NCI-H460 (cell line): ENCODE measurements around the gene SOAT2. TPM values are rescaled to one million over a fixed set of nuclear protein-coding genes. Genes with fewer than 3 reads are reported as not detected.
"Not testable (repeated sequence)": the region's sequence is repeated elsewhere in the genome, so short reads cannot be mapped to it uniquely, and the experiment has no call there.

Experiments used
- DNase-seq: peaks from one replicate; pipeline ENCODE4 v3.0.0-alpha.2; 2016; ENCODE audit warnings: low read depth; ENCODE audit errors: extremely low read depth
- total RNA-seq: library from RNA; depleted of rRNA; stranded (reverse); fragments of >200 nt; shearing (Covaris generic); gene quantifications from 2 replicates; pipeline ENCODE4 v1.2.3, GENCODE V29; 2014

Gene SOAT2
- total RNA-seq, 1 experiment from 2014 or later: not detected

DNA sequence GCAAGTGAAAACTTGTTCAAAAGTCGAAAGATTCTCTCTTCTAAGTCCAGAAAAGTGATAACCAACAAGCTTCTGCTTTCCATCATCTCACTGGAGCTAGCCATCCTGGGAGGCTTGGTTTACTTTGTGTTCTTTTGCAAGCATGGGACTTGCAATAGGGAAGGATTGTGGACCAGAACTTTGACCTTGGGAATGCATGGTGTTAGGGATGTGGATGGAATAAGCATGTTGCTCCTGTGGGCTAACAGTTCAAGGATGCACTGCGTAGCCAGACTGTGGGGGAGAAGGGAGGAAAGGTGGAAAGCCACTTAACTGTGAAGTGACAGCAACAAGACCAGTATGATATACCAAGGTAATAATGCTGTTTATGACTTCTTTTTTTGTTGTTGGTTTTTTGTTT is 28.6 kb downstream of the SOAT2 start:
- no peak for DNase-seq

DNA sequence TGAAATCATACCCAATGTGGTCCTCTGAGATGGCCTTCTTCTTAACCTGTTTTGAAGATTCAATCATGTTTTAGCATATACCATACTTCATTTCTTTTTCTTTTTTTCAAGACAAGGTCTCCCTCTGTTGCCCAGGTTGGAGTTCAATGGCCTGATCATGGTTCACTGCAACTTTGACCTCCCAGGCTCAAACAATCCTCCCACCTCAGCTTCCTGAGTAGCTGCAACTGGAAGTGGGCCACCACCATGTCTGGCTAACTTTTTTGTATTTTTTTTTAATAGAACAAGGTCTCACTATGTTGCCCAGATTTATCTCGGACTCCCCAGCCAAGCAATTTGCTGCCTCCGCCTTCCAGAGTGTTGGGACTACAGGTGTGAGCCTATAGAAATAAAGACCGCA is 30.4 kb downstream of the SOAT2 start:
- no peak for DNase-seq

DNA sequence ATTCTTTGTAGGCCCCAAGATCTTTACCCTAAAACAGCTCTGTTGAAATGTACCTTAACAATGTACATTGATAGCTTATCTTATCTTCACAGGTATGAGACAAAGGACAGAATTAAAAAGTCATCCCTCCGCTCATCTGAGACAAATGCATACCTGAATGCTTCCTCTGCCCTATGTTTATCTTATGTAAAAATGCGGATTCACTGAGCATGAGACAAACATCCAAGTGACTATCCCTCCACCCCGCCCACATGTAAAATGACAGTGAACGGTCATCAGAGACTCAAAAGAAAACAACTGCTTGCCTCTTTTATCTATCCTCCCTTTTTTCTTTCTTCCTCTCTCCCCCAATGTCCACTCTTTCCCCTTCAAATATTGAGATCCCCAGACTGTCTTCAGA is 40.1 kb downstream of the SOAT2 start:
- no peak for DNase-seq

DNA sequence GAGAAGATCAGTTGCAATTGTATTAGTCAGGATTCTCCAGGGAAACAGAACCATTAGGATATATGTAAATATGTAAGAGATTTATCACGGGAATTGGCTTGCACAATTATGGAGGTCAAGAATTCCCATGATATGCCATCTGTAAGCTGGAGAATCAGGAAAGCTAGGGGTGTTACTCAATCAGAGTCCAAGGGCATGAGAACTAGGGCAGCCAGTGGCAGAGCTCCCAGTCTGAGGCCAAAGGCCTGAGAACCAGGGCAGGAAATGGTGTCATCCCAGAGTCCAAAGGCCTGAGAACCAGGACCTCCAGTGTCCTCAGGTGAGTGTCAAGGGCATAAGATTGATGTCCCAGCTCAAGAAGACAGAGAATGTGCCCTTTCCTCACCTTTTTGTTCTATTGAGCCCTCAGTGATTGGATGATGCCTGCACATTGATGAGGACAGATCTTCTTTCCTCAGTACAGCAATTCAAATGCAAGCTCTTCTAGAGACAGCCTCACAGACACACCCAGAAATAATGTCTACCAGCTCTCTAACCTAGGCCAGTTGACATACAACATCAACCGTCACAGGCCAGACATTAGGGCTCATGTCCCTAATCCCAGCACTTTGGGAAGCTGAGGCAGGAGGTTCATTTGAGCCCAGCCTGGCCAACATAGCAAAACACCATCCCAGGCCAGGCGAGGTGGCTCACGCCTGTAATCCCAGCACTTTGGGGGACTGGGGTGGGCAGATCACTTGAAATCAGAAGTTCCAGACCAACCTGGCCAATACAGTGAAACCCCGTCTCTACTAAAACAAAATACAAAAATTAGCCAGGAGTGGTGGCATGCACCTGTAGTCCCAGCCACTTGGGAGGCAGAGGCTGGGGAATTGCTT is 42.3 kb downstream of the SOAT2 start:
- no peak for DNase-seq

DNA sequence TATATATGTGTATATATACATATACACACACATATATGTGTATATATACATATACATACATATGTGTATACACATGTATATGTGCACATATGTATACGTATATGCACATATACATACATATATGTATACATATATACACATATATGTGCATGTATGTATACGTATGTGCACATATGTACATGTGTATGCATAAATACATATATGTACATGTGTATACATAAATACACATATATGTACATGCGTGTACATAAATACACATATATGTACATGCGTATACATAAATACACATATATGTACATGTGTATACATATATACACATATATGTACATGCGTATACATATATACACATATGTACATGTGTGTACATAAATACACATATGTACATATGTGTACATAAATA is 43.9 kb downstream of the SOAT2 start:
- DNase-seq: no peak

DNA sequence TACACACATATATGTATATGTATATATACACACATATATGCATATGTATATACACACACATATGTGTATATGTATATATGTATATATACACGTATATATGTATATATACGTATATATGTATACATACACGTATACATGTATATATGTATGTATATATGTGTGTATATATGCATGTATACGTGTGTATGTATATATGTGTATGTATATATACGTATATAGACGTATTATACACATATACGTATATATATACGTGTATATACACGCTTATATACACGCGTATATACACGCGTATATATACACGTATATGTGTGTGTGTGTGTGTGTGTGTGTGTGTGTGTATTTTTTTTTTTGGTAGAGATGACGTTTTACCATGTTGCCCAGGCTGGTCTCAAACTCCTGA is 44.4 kb downstream of the SOAT2 start:
- no peak for DNase-seq

DNA sequence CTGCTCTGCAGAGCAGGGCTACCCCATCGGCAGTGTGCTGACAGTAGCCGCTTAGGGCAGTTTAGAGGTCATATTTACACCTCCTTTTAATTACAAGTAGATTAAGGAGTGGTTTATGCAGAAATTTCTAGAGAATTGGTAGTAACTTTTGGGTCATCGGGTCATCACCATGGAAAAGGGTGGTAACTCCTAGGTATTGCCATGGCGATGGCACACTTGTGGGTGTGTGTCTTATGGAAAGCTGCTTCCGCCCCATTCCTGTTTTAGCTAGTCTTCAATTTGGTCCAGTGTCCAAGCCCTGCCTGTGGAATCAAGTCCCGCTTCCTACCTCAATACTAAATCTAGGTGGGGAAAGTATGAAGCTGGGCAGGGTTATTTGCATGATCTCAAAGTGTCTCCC is 47.8 kb downstream of the SOAT2 start:
- no peak for DNase-seq

DNA sequence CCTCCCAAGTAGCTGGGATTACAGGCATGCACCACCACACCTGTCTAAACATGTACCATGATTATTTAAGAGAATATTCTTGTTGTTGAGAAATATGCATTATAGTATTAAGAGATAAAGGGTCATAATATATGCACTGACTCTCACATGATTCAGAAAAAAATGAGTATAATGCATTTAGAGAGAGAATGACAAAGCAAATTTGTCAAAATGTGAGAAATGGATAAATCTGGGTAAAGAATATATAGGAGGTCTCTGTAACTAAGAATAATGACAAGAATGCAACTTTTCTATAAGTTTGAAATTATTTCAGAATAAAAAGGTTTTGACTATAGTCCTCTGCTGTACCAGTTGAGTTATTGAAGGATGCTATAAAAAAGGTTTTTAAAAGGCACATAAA is 49.1 kb downstream of the SOAT2 start:
- DNase-seq: no peak

DNA sequence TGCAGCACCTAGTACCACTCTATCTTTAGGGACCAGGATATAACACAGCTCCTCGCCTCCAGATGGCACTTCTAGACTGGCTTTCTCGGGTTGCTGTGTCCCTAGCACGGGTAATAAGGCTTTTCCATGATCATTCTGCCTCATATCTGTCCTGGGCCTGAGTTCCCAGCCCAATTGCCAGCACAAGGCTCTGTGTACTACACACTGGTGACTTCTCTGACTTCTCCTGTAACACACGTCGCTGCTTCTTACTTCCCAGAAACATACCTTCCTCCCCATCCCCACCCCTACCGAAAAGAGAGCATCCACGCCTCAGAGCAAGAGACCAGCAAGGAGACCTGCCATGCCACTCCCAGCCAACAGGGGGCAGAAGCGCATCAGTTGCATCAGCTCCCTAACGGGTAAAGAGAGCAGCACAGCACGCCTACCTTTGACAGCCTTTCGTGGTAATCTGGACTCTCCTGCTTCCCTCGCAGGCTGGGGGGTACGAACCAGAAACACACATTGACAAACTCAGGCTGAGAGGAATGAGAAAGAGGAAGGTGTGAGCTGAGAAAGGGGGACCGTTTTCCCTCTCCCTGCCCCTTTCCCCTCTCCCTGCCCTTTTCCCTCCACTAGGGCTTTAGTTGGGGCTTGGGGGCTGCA is 56.0 kb downstream of the SOAT2 start:
- peak; percentile 84 for DNase-seq

DNA sequence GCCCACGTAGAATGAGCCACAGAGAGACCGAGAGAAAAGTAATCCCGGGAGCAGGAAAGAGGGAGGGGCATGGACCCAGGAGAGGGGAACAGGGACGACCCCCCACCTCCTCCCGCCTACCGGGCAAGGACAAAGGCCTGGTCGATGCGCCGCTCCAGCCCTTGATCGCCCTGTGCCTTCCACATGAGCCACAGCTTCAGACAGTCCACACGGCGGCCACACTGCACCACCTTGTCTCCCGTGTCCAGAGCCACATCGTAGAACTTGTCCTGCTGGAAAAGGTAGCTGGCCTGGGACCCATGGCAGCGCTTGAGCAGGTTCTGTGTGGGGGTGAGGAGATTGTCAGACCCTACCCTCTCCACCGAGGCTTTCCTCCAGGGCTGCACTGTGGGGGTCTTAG is 56.7 kb downstream of the SOAT2 start:
- DNase-seq: no peak

DNA sequence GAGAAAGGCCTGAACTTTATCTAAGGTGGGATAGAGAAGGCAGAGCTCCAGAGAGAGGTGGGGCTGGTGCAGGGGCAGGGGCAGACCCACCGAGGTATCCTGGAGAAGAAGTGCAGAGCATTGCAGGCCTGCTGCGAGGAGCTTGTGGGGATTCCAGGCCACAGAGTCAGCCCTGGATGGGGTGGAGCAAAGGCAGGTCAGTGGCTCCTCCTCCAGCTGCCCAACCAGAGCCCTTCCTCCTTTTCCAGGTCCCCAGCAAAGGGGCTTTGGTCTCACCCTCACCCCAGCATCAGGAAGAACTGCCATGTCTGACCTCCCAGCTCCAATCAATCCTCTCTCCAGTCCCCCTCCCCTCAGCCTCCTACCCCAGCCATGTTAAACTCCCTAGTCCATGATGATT is 57.4 kb downstream of the SOAT2 start:
- no peak for DNase-seq

DNA sequence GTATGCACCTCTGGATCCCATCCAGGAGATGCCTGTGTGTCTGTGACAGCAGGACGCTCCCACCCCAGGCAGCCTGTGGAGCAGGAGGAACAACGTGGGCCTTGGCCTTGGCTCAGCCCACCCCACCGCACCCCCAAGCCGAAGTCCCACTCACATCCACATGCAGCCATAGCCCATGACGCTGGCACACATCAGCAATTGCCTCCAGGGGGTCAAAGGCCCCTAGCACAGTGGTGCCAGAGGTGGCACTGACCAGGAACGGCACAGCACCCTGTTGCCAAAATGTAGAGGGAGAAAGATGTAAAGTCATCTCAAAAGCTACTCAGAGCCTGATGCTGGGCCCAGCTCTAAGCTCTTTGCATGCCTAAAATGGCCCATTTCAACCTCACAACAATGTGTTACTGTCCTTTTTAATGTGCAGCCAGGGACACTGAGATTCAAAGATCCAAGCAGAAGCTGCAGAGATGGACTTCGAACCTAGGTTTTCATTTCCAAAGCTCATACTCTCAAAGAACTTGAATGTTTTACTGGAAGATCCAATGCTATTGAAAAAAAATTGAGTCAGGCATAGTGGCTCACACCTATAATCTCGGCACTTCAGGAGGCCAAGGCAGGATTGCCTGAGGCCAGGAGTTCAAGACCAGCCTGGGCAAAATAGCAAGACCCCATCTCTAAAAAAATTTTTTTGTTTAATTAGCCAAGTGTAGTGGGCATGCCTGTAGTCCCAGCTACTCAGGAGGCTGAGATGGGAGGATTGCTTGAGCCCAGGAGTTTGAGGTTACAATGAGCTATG is 58.0 kb downstream of the SOAT2 start:
- no peak for DNase-seq

DNA sequence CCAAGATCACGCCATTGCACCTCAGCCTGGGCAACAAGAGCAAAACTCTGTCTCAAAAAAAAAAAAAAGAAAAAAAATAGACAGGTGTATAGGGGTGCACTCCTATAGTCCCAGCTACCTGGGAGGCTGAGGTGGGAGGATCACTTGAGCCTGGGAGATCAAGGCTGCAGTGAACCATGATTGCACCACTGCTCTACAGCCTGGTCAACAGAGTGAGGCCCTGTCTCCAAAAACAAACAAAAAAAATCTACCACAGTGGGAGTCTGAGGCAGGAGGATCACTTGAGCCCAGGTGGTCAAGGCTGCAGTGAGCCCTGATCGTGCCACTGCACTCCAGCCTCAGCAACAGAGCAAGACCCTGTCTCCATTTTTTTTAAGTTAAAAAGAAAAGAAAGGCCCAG is 59.7 kb downstream of the SOAT2 start:
- not testable (repeated sequence) for DNase-seq

DNA sequence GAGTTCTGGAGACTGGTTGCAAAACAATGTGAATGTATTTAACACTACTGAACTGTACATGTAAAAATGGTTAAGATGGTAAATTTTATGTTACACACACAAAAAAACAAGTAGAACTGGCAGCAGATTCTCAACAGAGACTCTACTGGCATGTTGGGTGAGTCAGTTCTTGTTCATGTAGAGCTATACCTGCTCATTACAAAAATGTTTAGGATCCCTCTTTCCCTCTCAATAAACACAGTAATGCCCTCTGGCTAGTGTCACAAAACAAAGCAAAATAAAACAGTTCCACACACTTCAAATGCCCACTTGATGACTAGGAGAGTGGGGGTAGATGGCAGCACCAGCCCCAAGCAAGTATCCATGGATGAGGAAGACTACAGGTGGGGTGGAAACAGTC is 63.6 kb downstream of the SOAT2 start:
- no peak for DNase-seq

DNA sequence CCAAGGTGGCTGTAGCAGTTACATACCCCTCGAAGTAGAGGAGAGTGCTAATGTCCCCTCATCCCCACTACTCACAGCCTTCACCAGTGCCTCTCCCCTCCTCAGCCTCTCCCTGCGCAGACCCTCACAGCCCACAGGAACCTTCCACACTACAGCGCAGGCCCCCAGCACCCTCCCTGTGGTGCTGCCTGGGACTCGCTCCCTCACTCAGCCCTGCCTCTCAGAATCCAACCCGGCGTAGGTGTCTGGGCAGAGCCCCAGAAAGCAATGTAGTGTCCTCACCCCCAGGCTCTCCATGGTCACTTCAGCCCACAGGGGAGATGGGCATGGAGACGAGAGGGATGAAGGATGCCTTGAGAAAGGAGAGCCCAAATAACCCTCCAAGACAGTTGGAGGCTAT is 66.4 kb downstream of the SOAT2 start:
- DNase-seq: no peak

DNA sequence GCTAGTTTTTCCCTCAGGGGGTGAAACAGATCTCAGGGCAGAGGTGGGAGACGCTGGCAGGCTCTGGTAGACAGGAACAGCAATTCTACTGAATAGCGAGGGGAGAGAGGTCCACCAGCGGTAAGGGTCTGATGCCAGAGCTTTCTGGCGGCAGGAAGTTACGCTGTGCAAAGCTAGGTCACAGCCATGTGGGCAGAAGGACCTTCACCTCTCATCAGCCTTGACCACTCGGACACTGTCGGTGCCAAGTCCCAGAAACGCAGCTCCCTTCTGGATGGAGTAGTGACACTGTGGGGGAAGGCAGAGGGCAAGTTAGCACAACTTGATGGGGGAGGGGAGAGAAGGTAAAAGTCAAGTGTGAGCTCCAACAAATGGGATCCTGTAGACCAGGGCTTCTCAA is 66.9 kb downstream of the SOAT2 start:
- no peak for DNase-seq

DNA sequence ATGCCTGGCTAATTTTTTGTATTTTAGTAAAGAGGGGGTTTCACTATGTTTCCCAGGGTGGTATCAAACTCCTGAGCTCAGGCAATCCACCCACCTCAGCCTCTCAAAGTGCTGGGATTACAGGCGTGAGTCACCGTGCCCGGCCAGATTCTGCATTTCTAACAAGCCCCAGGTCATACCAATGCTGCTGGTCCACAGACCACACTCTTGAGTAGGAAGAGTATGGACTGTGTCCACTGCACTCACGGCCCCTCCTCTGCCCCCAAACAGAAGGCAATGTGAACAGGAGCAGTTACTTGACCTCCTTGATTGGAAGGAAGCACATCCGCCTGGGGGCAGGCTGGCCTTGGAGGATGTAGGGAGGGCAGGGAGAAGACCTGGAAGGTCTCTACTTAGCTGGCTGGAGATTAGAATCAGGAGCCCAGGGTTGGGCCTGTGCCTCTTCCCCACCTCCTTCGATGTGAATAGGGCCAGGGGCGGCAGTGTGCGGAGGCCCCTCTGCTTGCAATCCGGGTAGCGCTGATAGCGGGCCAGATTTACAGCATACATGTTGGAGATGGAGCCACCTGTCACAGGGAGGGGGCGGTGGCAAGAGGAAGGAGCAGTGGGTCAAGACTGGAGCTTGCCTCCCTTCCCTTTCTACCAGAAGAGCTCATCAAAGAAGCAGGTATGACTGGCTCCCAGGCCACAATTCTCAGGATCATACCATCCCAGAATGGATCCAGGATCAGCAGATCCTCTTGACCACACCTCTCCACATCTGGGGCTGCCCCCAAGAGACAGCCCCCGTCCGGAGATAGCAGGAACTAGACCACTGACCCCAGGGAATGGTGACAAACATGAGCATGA is 67.8 kb downstream of the SOAT2 start:
- no peak for DNase-seq

DNA sequence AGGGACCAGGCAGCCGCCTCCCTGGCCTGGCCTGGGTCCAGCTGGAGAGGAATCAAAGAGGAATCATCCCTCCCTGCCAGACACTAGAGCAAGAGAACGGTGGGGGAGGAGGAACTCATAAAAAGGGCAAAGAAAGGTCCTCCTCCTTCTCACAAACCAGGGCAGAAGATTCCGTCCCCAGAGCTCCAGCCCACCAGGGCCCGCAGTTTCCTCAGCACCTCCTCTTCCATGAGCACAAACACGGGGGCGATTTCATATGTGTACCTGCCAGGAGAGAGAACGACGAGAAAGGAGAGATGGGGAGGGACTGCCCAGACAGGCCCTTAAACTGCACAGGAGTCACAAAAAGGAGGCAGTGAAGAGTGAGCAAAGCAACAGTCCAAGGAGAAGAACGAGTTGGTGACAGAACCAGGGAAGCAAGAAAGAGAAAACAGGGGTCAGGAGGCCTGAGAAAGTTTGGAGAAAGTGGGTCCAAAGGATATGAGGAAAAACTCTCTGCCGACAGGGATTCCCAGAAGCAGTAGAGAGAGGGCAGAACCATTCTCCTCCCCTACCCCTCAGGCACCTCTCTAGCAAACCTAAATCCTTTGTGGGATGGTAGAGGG is 68.5 kb downstream of the SOAT2 start:
- DNase-seq: no peak

DNA sequence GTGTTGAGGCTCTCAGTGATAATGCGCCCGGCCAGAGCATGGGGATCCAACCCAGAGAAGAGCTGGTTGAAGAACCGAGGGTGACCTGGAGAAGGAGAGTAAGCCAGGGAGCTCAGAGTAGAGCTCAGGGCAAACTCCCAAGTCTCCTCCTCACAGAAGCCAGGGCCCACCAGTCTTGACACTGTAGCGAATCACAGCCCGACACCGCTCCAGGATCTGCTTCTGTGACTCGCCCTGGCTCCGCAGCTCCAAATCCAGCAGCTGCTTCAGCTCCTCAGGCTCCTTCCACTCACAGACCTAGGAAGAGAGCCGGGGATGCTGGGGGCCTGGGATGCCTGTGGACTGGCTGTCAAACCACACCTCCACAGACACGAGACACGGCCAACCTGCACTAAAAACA is 69.1 kb downstream of the SOAT2 start:
- no peak for DNase-seq

DNA sequence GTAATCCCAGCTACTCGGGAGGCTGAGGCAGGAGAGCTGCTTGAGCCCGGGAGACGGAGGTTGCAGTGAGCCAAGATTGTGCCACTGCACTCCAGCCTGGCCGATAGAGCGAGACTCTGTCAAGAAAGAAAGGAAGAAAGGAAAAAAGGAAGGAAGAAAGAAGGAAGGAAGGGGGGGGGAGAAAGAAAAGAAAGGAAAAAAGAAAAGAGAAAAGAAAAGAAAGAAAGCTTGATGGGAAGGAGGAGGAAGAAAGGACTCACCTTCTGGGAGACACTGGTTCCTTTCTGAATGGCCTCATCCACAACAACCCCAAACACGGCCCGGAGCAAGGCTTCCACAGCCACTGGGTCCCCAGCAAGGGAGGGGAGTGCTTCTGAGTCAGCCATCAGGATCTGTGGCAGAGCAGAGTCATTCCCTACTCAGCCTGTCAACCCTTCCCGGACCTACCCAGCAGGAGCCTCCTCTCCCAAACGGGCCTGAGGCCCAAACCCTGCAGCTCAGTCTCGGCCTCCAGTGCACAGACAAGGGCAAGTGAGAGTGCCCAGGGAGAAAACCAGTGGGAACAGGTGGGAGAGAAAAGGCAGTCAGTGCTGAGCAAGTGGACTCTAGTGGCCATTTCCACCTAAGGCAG is 69.9 kb downstream of the SOAT2 start:
- DNase-seq: no peak
